ENCODE measurements around the gene TM4SF4. TPM values are rescaled to one million over a fixed set of nuclear protein-coding genes. Genes with fewer than 3 reads are reported as not detected.

The TM4SF4 gene
- total RNA-seq, 4 donors from 2014 or later, result 5.6 TPM; not detected in 3

- intact Hi-C loops (cut with DNase I; ENCODE audit: low total_unique reads), result no loop called here
- no peak overlapping the region for H3K4me3 ChIP-seq
Observed at GRCh38 chr3:149494022-149494758, 19.7 kb downstream of the TM4SF4 start.

GRCh38 chr3:149494759-149495580, 20.5 kb downstream of the TM4SF4 start:
- no peak for TF ChIP-seq CTCF (IDR thresholded peaks at IDR 0.05)
- no peak for TF ChIP-seq POLR2A (IDR thresholded peaks at IDR 0.05)
- intact Hi-C loops (cut with DNase I; ENCODE audit: low total_unique reads), result no loop called here
- Histone ChIP-seq H3K9me3 (no peaks in the 10 kb centered on the region), H3K4me1 (no peaks in the 10 kb centered on the region), H3K4me3 (no peak overlapping the region), H3K27me3 (no peaks in the 10 kb centered on the region), H3K27ac (no peak overlapping the region), H3K36me3 (no peaks in the 10 kb centered on the region)
- no peak for DNase-seq

More at GRCh38 chr3:149494022-149494758, 19.7 kb downstream of the TM4SF4 start:
- TF ChIP-seq POLR2A (IDR thresholded peaks at IDR 0.05) (no peak), CTCF (IDR thresholded peaks at IDR 0.05) (peak; percentile 73 to 78 (median 76))
- Histone ChIP-seq H3K9me3 (no peaks in the 10 kb centered on the region), H3K27me3 (no peaks in the 10 kb centered on the region), H3K36me3 (no peaks in the 10 kb centered on the region), H3K27ac (no peak overlapping the region), H3K4me1 (no peaks in the 10 kb centered on the region)
- DNase-seq, result peak; percentile 60 to 64

GRCh38 chr3:149495581-149496125, 21.2 kb downstream of the TM4SF4 start:
- TF ChIP-seq POLR2A (IDR thresholded peaks at IDR 0.05) (no peak), CTCF (IDR thresholded peaks at IDR 0.05) (no peak)
- Histone ChIP-seq H3K27me3 (no peaks in the 10 kb centered on the region), H3K4me3 (no peak overlapping the region), H3K9me3 (no peaks in the 10 kb centered on the region), H3K27ac (no peak overlapping the region), H3K4me1 (no peaks in the 10 kb centered on the region), H3K36me3 (no peaks in the 10 kb centered on the region)
- intact Hi-C loops (cut with DNase I; ENCODE audit: low total_unique reads), result no loop called here
- no peak for DNase-seq

- intact Hi-C loops (cut with DNase I; ENCODE audit: low total_unique reads), result no loop called here
- H3K4me3 ChIP-seq, result no peak overlapping the region
- H3K27ac ChIP-seq, result no peak overlapping the region
- no peaks in the 10 kb centered on the region for H3K9me3 ChIP-seq
- DNase-seq, result no peak
- no peaks in the 10 kb centered on the region for H3K27me3 ChIP-seq
- TF ChIP-seq POLR2A (IDR thresholded peaks at IDR 0.05) (no peak), CTCF (IDR thresholded peaks at IDR 0.05) (no peak)
- no peaks in the 10 kb centered on the region for H3K4me1 ChIP-seq
- no peaks in the 10 kb centered on the region for H3K36me3 ChIP-seq
Observed at GRCh38 chr3:149496891-149497290, 22.4 kb downstream of the TM4SF4 start.
